HepG2 (cell line): Measurements from ENCODE around the gene POLH. TPM values are rescaled to one million over a fixed set of nuclear protein-coding genes. Genes with fewer than 3 reads are reported as not detected.

Source experiments
- ARID2 ChIP-seq: sonication (generic); formaldehyde crosslinking; IDR thresholded peaks from 2 replicates; pipeline ENCODE4 v1.8.1; 2022; ENCODE audit warnings: mild to moderate bottlenecking, missing genetic modification reagents, borderline replicate concordance
- ATF1 ChIP-seq: IDR thresholded peaks from 2 replicates; pipeline ENCODE4 v1.6.1; 2016; ENCODE audit warnings: mild to moderate bottlenecking, control low read depth
- EEA1 ChIP-seq: sonication (generic); formaldehyde crosslinking; IDR thresholded peaks from 2 replicates; pipeline ENCODE4 v1.5.1; 2020; ENCODE audit warnings: mild to moderate bottlenecking, missing genetic modification reagents, borderline replicate concordance
- GATAD2A ChIP-seq: IDR thresholded peaks from 2 replicates; pipeline ENCODE4 v1.6.1; 2016
- GLI4 ChIP-seq: sonication (generic); formaldehyde crosslinking; IDR thresholded peaks from 2 replicates; pipeline ENCODE4 v1.5.1; 2020; ENCODE audit warnings: missing genetic modification reagents, mild to moderate bottlenecking, moderate library complexity, borderline replicate concordance
- GPN1 ChIP-seq: sonication (generic); formaldehyde crosslinking; IDR thresholded peaks from 2 replicates; pipeline ENCODE4 v1.5.1; 2020; ENCODE audit warnings: missing genetic modification reagents, borderline replicate concordance
- KAT7 ChIP-seq: IDR thresholded peaks from 2 replicates; pipeline ENCODE4 v1.6.1; 2018; ENCODE audit warnings: borderline replicate concordance, missing compliant biosample characterization
- MTF1 ChIP-seq: sonication (generic); formaldehyde crosslinking; IDR thresholded peaks from 2 replicates; pipeline ENCODE4 v1.5.0; 2020; ENCODE audit warnings: missing genetic modification reagents
- RFXAP ChIP-seq: sonication (generic); formaldehyde crosslinking; IDR thresholded peaks from 2 replicates; pipeline ENCODE4 v1.4.0; 2020; ENCODE audit warnings: missing genetic modification reagents, borderline replicate concordance
- ZFP36 ChIP-seq: fragments of 150-350 bp; IDR thresholded peaks from 2 replicates; pipeline ENCODE4 v1.6.1; 2018; ENCODE audit warnings: borderline replicate concordance, low read length, low read depth; ENCODE audit not compliant: partially characterized antibody
- ZMYM2 ChIP-seq: sonication (generic); formaldehyde crosslinking; IDR thresholded peaks from 2 replicates; pipeline ENCODE4 v1.8.0; 2022; ENCODE audit warnings: mild to moderate bottlenecking, missing genetic modification reagents
- ZNF7 ChIP-seq: IDR thresholded peaks from 2 replicates; pipeline ENCODE4 v1.6.1; 2016; ENCODE audit warnings: missing biosample characterization, missing genetic modification reagents
- ZNF75D ChIP-seq: sonication (generic); formaldehyde crosslinking; IDR thresholded peaks from 2 replicates; pipeline ENCODE4 v1.8.1; 2023; ENCODE audit warnings: missing genetic modification reagents, mild to moderate bottlenecking, borderline replicate concordance
- ZNF775 ChIP-seq: sonication (generic); formaldehyde crosslinking; IDR thresholded peaks from 2 replicates; pipeline ENCODE4 v1.4.0; 2020; ENCODE audit warnings: missing genetic modification reagents, mild to moderate bottlenecking, moderate library complexity, borderline replicate concordance
- ZNF816 ChIP-seq: sonication (generic); formaldehyde crosslinking; IDR thresholded peaks from 2 replicates; pipeline ENCODE4 v1.8.0; 2022; ENCODE audit warnings: missing genetic modification reagents, mild to moderate bottlenecking, borderline replicate concordance
- polyA plus RNA-seq, 8 experiments: library from polyadenylated mRNA; depleted of rRNA in 3 of 8; stranded (reverse) in 7 of 8; unstranded in 1 of 8; fragments of >200 nt; fragmentation: Illumina TruSeq in 4 of 8; extraction: Trizol in 4 of 8; gene quantifications; 2 replicates each; pipeline versions ENCODE4 v1.2.1 to v1.2.3, GENCODE V29; 2011 to 2016; ENCODE audit warnings: low read depth in 4 of 8, missing spikeins in 1 of 8, mixed read lengths in 1 of 8; ENCODE audit not compliant: insufficient read depth in 1 of 8
- total RNA-seq, 5 experiments: library from RNA; depleted of rRNA; stranded (reverse); fragments of >200 nt; fragmentation: Illumina TruSeq; extraction: Trizol; gene quantifications; 2 replicates each; pipeline ENCODE4 v1.2.3, GENCODE V29; 2016; ENCODE audit warnings: low read depth in 1 of 5
- TF ChIP-seq, protein P1 (sequence below): sonication (generic); formaldehyde crosslinking; IDR thresholded peaks from 2 replicates; pipeline ENCODE4 v1.5.1; 2020; ENCODE audit warnings: mild to moderate bottlenecking, moderate library complexity, missing genetic modification reagents
- TF ChIP-seq, protein P2 (sequence below): sonication (generic); formaldehyde crosslinking; IDR thresholded peaks from 2 replicates; pipeline ENCODE4 v1.4.0; 2020; ENCODE audit warnings: missing genetic modification reagents
- TF ChIP-seq, protein P3 (sequence below): sonication (generic); formaldehyde crosslinking; IDR thresholded peaks from 2 replicates; pipeline ENCODE4 v1.8.0; 2022; ENCODE audit warnings: mild to moderate bottlenecking, missing genetic modification reagents
- TF ChIP-seq, protein P4 (sequence below): sonication (generic); formaldehyde crosslinking; IDR thresholded peaks from 2 replicates; pipeline ENCODE4 v1.9.0; 2021; ENCODE audit warnings: missing genetic modification reagents, borderline replicate concordance
- TF ChIP-seq, protein P5 (sequence below): sonication (generic); formaldehyde crosslinking; IDR thresholded peaks from 2 replicates; pipeline ENCODE4 v1.5.1; 2020; ENCODE audit warnings: mild to moderate bottlenecking, missing genetic modification reagents, borderline replicate concordance

The POLH gene
- total and polyA plus RNA-seq, 2 of the 13 experiments (the other 11 are each of a cell fraction or from before 2014, with no cell fraction given), result 11.6 to 25.0 TPM

DNA sequence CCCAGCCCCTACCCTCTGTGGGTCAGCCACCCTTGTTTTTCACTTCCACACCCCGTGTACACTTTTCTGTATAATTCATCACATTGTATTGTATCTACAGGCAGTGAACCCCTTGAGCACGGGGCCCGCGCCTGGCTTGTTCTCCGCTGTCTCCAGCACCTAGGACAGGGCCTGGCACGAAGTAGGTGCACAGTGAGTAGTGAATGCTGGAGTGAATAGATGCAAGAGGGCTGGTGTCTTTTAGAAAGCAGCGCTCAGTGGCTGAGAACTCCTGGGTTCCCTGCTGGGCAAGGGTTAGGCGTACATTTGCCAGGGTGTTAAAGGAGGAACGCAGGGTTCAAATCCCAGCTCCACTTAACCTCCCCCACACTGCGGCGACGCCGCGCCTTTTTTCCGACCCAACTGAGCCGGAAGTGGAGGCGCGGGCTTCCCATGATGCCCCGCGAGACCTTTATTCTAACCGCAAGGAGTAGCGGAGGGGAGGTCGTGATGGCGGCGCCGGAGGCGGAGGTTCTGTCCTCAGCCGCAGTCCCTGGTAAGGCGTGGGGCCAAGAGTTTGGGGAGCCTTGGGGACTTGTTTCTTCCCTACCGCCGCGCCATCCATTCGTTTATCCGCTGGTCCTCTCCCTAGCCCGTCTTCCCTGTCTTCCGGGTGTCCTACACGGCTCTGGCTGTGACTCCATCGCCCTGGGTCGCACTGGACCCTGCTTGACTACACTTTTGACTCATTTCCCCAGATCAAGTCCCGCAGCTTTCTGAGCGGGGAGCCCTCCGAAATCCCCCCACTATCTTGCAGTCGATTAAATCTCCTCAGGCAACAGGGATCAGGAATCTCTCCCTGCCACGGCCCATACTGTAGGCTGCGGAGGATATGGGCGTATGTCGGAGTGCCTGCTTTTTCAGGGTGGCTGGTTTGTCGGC, 59.7 kb downstream of the POLH start, which contains the start of gene MAD2L1BP (continued):
- TF ChIP-seq ZMYM2 (no peak; the same call in 1 of the 2 replicates), EEA1 (CRISPR knock-in tag) (no peak; the same call in 1 of the 2 replicates), ZNF7 (peak; percentile 7; the same call in 1 of the 2 replicates), ZNF75D (CRISPR knock-in tag) (peak; percentile 88; the same call in 1 of the 2 replicates), GPN1 (CRISPR knock-in tag) (peak; percentile 15; the same call in 1 of the 2 replicates), GATAD2A (CRISPR knock-in tag) (peak; percentile 79), ZFP36 (no peak), KAT7 (CRISPR knock-in tag) (peak; percentile 96), GLI4 (CRISPR knock-in tag) (peak; percentile 47; the same call in 1 of the 2 replicates), MTF1 (CRISPR knock-in tag) (no peak), ATF1 (no peak; the same call in 1 of the 2 replicates), RFXAP (CRISPR knock-in tag) (0 out of 2 replicates have a peak, but pooled peaks have one; percentile 77), ZNF816 (CRISPR knock-in tag) (peak; percentile 86; the same call in 1 of the 2 replicates), ZNF775 (peak; percentile 74; the same call in 1 of the 2 replicates), ARID2 (CRISPR knock-in tag) (no peak)
- TF ChIP-seq, protein P1, sequence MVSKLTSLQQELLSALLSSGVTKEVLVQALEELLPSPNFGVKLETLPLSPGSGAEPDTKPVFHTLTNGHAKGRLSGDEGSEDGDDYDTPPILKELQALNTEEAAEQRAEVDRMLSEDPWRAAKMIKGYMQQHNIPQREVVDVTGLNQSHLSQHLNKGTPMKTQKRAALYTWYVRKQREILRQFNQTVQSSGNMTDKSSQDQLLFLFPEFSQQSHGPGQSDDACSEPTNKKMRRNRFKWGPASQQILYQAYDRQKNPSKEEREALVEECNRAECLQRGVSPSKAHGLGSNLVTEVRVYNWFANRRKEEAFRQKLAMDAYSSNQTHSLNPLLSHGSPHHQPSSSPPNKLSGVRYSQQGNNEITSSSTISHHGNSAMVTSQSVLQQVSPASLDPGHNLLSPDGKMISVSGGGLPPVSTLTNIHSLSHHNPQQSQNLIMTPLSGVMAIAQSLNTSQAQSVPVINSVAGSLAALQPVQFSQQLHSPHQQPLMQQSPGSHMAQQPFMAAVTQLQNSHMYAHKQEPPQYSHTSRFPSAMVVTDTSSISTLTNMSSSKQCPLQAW (CRISPR knock-in tag), result peak; percentile 47
- TF ChIP-seq, protein P2, sequence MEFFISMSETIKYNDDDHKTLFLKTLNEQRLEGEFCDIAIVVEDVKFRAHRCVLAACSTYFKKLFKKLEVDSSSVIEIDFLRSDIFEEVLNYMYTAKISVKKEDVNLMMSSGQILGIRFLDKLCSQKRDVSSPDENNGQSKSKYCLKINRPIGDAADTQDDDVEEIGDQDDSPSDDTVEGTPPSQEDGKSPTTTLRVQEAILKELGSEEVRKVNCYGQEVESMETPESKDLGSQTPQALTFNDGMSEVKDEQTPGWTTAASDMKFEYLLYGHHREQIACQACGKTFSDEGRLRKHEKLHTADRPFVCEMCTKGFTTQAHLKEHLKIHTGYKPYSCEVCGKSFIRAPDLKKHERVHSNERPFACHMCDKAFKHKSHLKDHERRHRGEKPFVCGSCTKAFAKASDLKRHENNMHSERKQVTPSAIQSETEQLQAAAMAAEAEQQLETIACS (CRISPR knock-in tag), result peak; percentile 32; the same call in 1 of the 2 replicates
- TF ChIP-seq, protein P3, sequence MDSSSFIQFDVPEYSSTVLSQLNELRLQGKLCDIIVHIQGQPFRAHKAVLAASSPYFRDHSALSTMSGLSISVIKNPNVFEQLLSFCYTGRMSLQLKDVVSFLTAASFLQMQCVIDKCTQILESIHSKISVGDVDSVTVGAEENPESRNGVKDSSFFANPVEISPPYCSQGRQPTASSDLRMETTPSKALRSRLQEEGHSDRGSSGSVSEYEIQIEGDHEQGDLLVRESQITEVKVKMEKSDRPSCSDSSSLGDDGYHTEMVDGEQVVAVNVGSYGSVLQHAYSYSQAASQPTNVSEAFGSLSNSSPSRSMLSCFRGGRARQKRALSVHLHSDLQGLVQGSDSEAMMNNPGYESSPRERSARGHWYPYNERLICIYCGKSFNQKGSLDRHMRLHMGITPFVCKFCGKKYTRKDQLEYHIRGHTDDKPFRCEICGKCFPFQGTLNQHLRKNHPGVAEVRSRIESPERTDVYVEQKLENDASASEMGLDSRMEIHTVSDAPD, result no peak
- TF ChIP-seq, protein P4, sequence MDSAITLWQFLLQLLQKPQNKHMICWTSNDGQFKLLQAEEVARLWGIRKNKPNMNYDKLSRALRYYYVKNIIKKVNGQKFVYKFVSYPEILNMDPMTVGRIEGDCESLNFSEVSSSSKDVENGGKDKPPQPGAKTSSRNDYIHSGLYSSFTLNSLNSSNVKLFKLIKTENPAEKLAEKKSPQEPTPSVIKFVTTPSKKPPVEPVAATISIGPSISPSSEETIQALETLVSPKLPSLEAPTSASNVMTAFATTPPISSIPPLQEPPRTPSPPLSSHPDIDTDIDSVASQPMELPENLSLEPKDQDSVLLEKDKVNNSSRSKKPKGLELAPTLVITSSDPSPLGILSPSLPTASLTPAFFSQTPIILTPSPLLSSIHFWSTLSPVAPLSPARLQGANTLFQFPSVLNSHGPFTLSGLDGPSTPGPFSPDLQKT (CRISPR knock-in tag), result peak; percentile 73; the same call in 1 of the 2 replicates
- TF ChIP-seq, protein P5, sequence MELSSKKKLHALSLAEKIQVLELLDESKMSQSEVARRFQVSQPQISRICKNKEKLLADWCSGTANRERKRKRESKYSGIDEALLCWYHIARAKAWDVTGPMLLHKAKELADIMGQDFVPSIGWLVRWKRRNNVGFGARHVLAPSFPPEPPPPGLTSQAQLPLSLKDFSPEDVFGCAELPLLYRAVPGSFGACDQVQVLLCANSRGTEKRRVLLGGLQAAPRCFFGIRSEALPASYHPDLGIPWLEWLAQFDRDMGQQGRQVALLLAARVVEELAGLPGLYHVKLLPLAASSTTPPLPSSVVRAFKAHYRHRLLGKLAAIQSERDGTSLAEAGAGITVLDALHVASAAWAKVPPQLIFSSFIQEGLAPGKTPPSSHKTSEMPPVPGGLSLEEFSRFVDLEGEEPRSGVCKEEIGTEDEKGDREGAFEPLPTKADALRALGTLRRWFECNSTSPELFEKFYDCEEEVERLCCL (CRISPR knock-in tag), result no peak
